BJ (cell line): ENCODE data around the gene COTL1. TPM values are rescaled to one million over a fixed set of nuclear protein-coding genes. Genes with fewer than 3 reads are reported as not detected.

Experiments
- CTCF ChIA-PET: fragments of 350-600 bp; formaldehyde crosslinking; extraction: SDS; loops from one replicate; lab custom pipeline; 2021; ENCODE audit warnings: antibody characterized with exemption, inconsistent platforms; lab: Yijun Ruan, JAX
- POLR2A ChIA-PET: fragments of 300-600 bp; sonication (Branson Sonifier 250); formaldehyde crosslinking; extraction: SDS; loops from one replicate; lab custom pipeline; 2021; ENCODE audit warnings: antibody characterized with exemption; lab: Charles Lee
- DNase-seq: peaks from one replicate; pipeline ENCODE4 v3.0.0-alpha.2; 2011; ENCODE audit warnings: low read depth
- H3K27me3 ChIP-seq: 2 replicates; pipeline ENCODE4 v1.6.0; 2011; ENCODE audit warnings: low read length; ENCODE audit not compliant: control insufficient read depth, insufficient read depth
- H3K36me3 ChIP-seq: 2 replicates; pipeline ENCODE4 v1.5.1; 2011; ENCODE audit warnings: low read length; ENCODE audit not compliant: control insufficient read depth, insufficient read depth
- H3K4me3 ChIP-seq: 2 replicates; pipeline ENCODE4 v1.5.1; 2011; ENCODE audit warnings: low read depth, mild to moderate bottlenecking, control low read depth, low read length
- CTCF ChIP-seq: IDR thresholded peaks from 2 replicates; pipeline ENCODE4 v1.5.1; 2011; ENCODE audit warnings: low read depth, mild to moderate bottlenecking, control low read depth, inconsistent platforms, low read length, moderate library complexity; ENCODE audit not compliant: insufficient read depth
- polyA plus RNA-seq: library from polyadenylated mRNA; depleted of rRNA; stranded (reverse); fragments of >200 nt; gene quantifications from 2 replicates; pipeline ENCODE4 v1.2.3, GENCODE V29; 2011

The COTL1 gene
- polyA plus RNA-seq, 1 experiment: 166 TPM

- no peak overlapping the region for H3K4me3 ChIP-seq
- H3K27me3 ChIP-seq: no peaks in the 10 kb centered on the region
- ChIA-PET CTCF (interaction anchor here (0.6 to 0.9 kb wide), 2 partner anchors 11 to 609 kb away, joined by 3 read pairs; no protein-coding TSS in a partner anchor), POLR2A (no interaction called here)
- TF ChIP-seq CTCF: no peak
- DNase-seq: no peak
- no peaks in the 10 kb centered on the region for H3K36me3 ChIP-seq
These were observed 65.7 kb downstream of the COTL1 start for GRCh38 chr16:84552135-84552534.

GRCh38 chr16:84550096-84550495, 67.8 kb downstream of the COTL1 start:
- DNase-seq: no peak
- TF ChIP-seq CTCF: no peak
- Histone ChIP-seq H3K27me3 (no peaks in the 10 kb centered on the region), H3K4me3 (no peak overlapping the region), H3K36me3 (no peaks in the 10 kb centered on the region)
- CTCF ChIA-PET: no interaction called here
- POLR2A ChIA-PET: no interaction called here

GRCh38 chr16:84548971-84549844, 68.7 kb downstream of the COTL1 start:
- ChIA-PET POLR2A (no interaction called here), CTCF (no interaction called here)
- no peak for DNase-seq
- Histone ChIP-seq H3K4me3 (no peak overlapping the region), H3K27me3 (no peaks in the 10 kb centered on the region), H3K36me3 (no peaks in the 10 kb centered on the region)
- no peak for TF ChIP-seq CTCF

GRCh38 chr16:84548508-84548907, 69.4 kb downstream of the COTL1 start:
- no peak for TF ChIP-seq CTCF
- H3K36me3 ChIP-seq: no peaks in the 10 kb centered on the region
- CTCF ChIA-PET: no interaction called here
- no peaks in the 10 kb centered on the region for H3K27me3 ChIP-seq
- no peak overlapping the region for H3K4me3 ChIP-seq
- POLR2A ChIA-PET: no interaction called here
- no peak for DNase-seq

GRCh38 chr16:84547546-84548061, 70.3 kb downstream of the COTL1 start:
- ChIA-PET POLR2A (no interaction called here), CTCF (interaction anchor here (1.5 kb wide), 1 partner anchor 14 kb away, joined by 5 read pairs; no protein-coding TSS in a partner anchor)

More at GRCh38 chr16:84547546-84548061, 70.3 kb downstream of the COTL1 start:
- no peak for DNase-seq
- Histone ChIP-seq H3K27me3 (no peaks in the 10 kb centered on the region), H3K4me3 (no peak overlapping the region), H3K36me3 (no peaks in the 10 kb centered on the region)
- TF ChIP-seq CTCF: no peak
